ENCODE data around the gene DLG2. TPM values are rescaled to one million over a fixed set of nuclear protein-coding genes. Genes with fewer than 3 reads are reported as not detected.

The DLG2 gene
- total and polyA plus RNA-seq, 2 donors (not counting 3 experiments of a cell fraction or from before 2014, with no cell fraction given) = 0.15 to 1.1 TPM

DNA sequence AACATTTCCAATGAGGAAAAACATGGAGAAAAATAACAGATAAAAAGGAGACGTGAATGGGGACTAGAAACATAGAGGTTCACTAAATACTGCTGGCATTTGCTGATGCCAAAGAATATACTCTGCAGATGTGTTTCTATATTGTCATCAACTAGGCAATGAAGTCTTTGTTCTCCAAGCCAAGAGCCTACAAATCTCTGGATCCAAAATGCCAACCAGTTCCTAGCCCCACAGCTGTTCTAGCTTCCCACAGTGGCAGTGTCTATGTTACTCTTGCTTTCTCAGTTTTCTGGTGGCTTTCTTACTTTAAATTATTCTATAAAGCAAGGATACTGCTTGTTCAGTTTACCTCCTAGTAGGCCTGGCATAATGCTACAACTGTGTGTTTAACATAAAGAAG lies 1363.1 kb downstream of the DLG2 start:
- TF ChIP-seq, protein P1, sequence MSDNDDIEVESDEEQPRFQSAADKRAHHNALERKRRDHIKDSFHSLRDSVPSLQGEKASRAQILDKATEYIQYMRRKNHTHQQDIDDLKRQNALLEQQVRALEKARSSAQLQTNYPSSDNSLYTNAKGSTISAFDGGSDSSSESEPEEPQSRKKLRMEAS (IDR thresholded peaks at IDR 0.05; ENCODE audit: insufficient read depth, insufficient read length) = no peak
- TF ChIP-seq POLR2A (IDR thresholded peaks at IDR 0.05; ENCODE audit: low read depth, low read length) = no peak
- TF ChIP-seq POLR2AphosphoS5 (IDR thresholded peaks at IDR 0.05; ENCODE audit: insufficient read depth, low read depth, low read length) = no peak
- TF ChIP-seq MYC (IDR thresholded peaks at IDR 0.05; ENCODE audit: low read depth, low read length) = no peak
- TF ChIP-seq, protein P2, sequence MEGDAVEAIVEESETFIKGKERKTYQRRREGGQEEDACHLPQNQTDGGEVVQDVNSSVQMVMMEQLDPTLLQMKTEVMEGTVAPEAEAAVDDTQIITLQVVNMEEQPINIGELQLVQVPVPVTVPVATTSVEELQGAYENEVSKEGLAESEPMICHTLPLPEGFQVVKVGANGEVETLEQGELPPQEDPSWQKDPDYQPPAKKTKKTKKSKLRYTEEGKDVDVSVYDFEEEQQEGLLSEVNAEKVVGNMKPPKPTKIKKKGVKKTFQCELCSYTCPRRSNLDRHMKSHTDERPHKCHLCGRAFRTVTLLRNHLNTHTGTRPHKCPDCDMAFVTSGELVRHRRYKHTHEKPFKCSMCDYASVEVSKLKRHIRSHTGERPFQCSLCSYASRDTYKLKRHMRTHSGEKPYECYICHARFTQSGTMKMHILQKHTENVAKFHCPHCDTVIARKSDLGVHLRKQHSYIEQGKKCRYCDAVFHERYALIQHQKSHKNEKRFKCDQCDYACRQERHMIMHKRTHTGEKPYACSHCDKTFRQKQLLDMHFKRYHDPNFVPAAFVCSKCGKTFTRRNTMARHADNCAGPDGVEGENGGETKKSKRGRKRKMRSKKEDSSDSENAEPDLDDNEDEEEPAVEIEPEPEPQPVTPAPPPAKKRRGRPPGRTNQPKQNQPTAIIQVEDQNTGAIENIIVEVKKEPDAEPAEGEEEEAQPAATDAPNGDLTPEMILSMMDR (IDR thresholded peaks at IDR 0.05; ENCODE audit: extremely low read depth in 1 of 2, insufficient read depth in 1 of 2, low read depth in 1 of 2, low read length in 2 of 2) = no peak
- TF ChIP-seq GATA2 (IDR thresholded peaks at IDR 0.05; ENCODE audit: insufficient read depth, insufficient read length, low read depth, low read length) = no peak
- no peak for TF ChIP-seq JUN (IDR thresholded peaks at IDR 0.05; ENCODE audit: borderline replicate concordance, insufficient read depth, insufficient read length, low read depth)
- TF ChIP-seq EZH2 (IDR thresholded peaks at IDR 0.05; ENCODE audit: borderline replicate concordance, low read depth, low read length, severe bottlenecking) = no peak
- no peak for TF ChIP-seq FOS (IDR thresholded peaks at IDR 0.05; ENCODE audit: borderline replicate concordance, insufficient read depth, low read length)
- H3K36me3 ChIP-seq (ENCODE audit: control insufficient read depth in 2 of 2, extremely low read depth in 1 of 2, insufficient read depth in 2 of 2, low read length in 2 of 2) = no peaks in the 10 kb centered on the region
- no peak overlapping the region for H2AFZ ChIP-seq (ENCODE audit: low read depth, low read length)
- intact Hi-C loops (cut with micrococcal nuclease) = no loop called here
- no peaks in the 10 kb centered on the region for H3K79me2 ChIP-seq (ENCODE audit: control insufficient read depth, insufficient read depth, low read length)
- no peaks in the 10 kb centered on the region for H3K27me3 ChIP-seq (ENCODE audit: control insufficient read depth in 2 of 2, insufficient read depth in 2 of 2, low read length in 2 of 2)
- POLR2A ChIA-PET = no interaction called here
- BruUV-seq (replicated peaks) = no TSS peak
- CTCF ChIA-PET = no interaction called here
- dilution Hi-C loops (cut with MboI; ENCODE audit: extremely low pct_ligation_motif_present, low sequenced_read_pairs) = no loop called here
- peaks cover 4% of the 10 kb centered on the region for H3K9me3 ChIP-seq (replicated peaks; ENCODE audit: control insufficient read depth, insufficient read depth, low read length)
- no peaks in the 10 kb centered on the region for H3K9me1 ChIP-seq (replicated peaks; ENCODE audit: control insufficient read depth, extremely low read depth, insufficient read depth, low read length)
- no peaks in the 10 kb centered on the region for H3K4me1 ChIP-seq (ENCODE audit: control insufficient read depth, extremely low read depth, insufficient read depth, low read length)
- H3K27ac ChIP-seq (ENCODE audit: insufficient read depth, low read depth, low read length) = no peak overlapping the region
- DNase-seq (ENCODE audit: low read depth, low spot score) (no peak), FAIRE-seq (no peak)
- no peaks in the 10 kb centered on the region for H4K20me1 ChIP-seq (replicated peaks; ENCODE audit: control insufficient read depth, extremely low read depth, insufficient read depth, low read length)
- H3K9ac ChIP-seq (replicated peaks; ENCODE audit: extremely low read depth, insufficient read depth, low read length) = no peak overlapping the region
- H3K4me2 ChIP-seq (ENCODE audit: insufficient read depth, low read length) = no peak overlapping the region
- H3K4me3 ChIP-seq (replicated peaks in 1 of 3; ENCODE audit: insufficient read depth in 1 of 3, low read depth in 1 of 3, low read length in 3 of 3) = no peak overlapping the region
